Measurements from ENCODE around the gene ARHGDIB. TPM values are rescaled to one million over a fixed set of nuclear protein-coding genes. Genes with fewer than 3 reads are reported as not detected.

ARHGDIB gene
- total RNA-seq, 1 donor from 2014 or later, result 10.4 TPM

DNA sequence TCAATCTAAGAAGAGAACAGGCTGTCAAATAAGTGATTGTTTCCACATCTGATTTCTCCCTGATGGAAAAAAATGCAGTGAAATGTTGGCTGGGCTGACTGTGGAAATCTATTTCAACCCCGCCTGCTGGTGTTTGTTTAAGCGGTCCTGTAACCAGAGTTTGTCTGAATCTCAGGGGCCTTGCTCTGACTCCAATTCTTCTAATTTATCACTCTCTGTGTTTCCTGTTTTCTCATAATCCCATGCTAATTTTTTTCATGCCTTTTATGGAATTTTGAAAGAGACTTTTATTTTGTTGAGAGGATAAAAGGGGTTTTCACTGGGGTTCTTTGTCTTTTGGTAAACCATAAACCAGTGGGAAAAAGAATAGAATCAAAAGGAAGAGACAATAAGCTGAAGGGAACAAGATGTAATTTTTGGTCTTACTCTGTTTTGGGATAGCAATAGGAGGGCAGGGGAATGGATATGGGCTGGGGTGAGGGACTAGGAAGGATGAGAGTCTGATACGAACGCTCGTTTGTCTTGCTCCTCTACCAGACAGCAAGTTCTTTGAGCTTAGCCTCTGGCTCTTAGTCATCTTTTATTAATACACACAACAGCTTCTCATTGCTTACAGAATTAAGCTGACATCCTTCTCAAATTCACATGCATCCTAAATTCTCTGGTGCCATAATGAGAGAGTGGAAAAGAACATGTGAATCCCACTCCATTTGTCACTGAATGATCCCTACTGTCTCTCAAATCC lies 67.7 kb downstream of the ARHGDIB start:
- Histone ChIP-seq H3K36me3 (ENCODE audit: control insufficient read depth, insufficient read depth, low read length) (no peaks in the 10 kb centered on the region), H3K27me3 (ENCODE audit: control insufficient read depth, insufficient read depth, low read length) (no peaks in the 10 kb centered on the region), H3K4me3 (ENCODE audit: low read depth, low read length) (no peak overlapping the region)
- TF ChIP-seq CTCF (IDR thresholded peaks at IDR 0.05; ENCODE audit: insufficient read depth, low read length, poor library complexity, severe bottlenecking), result no peak
- DNase-seq (ENCODE audit: low read depth), result no peak

DNA sequence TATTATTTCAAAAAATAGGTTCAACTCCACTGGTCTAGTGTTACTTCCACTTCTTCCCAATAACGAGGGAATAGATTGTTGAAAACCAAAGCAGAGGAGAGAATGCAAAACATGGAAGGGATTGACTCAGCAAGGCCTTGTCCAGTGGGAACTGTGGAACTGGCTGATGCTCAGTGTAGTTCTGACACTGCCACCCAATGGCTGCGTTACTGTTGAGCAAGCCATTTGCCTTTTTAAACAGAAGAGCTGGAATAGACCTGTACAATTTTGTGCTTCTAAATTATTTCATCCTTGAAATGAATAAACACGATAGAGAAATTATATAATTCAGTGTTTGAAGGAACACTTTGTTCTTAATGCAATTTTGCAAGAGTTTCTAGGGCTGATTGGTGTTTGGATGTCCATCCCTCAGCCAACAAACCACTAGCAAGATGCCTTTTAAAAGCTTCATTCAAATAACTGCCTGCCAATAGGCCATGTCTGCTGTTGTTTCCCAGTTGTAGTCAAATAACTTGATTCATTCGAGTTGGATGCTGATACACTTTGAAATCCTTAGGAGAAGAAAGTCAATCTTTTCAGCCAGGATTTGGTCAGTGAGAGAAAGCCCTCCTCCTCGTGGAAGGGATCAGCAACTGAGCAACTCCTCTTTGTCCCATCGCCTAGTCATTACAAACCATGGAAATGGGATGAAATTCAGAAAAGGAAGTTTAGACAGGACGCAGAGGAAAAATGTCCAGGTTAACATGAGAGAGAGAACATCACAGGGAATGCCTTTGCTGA lies 68.5 kb downstream of the ARHGDIB start:
- no peak overlapping the region for H3K4me3 ChIP-seq (ENCODE audit: low read depth, low read length)

More for the DNA sequence above, 68.5 kb downstream of the ARHGDIB start:
- no peak for TF ChIP-seq CTCF (IDR thresholded peaks at IDR 0.05; ENCODE audit: insufficient read depth, low read length, poor library complexity, severe bottlenecking)
- Histone ChIP-seq H3K27me3 (ENCODE audit: control insufficient read depth, insufficient read depth, low read length) (no peaks in the 10 kb centered on the region), H3K36me3 (ENCODE audit: control insufficient read depth, insufficient read depth, low read length) (no peaks in the 10 kb centered on the region)
- DNase-seq (ENCODE audit: low read depth), result no peak

Other genes starting within 250 kb of the ARHGDIB start
- gene WBP11, start 158.1 kb downstream of the ARHGDIB start, total RNA-seq, result 21.7 and 31.4 TPM in 2 replicates
- gene C12orf60, start 157.9 kb downstream of the ARHGDIB start, total RNA-seq, result 4.7 and 4.9 TPM in 2 replicates
- not detected in 2 replicates for gene SMCO3, start 147.4 kb downstream of the ARHGDIB start, total RNA-seq
- gene ART4, start 118.1 kb downstream of the ARHGDIB start, total RNA-seq, result not detected in 2 replicates
- 2.2 and 4.0 TPM in 2 replicates for gene MGP, start 75.7 kb downstream of the ARHGDIB start, total RNA-seq
- gene ERP27, start 23.1 kb downstream of the ARHGDIB start, total RNA-seq, result 0.07 and 0.13 TPM in 2 replicates
- gene PDE6H, start 11.4 kb upstream of the ARHGDIB start, total RNA-seq, result not detected in 2 replicates

All from kidney epithelial cell (primary cell).